Measurements from ENCODE around the gene LSAMP. TPM values are rescaled to one million over a fixed set of nuclear protein-coding genes. Genes with fewer than 3 reads are reported as not detected.

LSAMP gene
- total and polyA plus RNA-seq, 2 of the 8 experiments (the other 6 are each of a cell fraction or from before 2014, with no cell fraction given): 1.8 to 5.7 TPM

- FAIRE-seq (no peak), DNase-seq (ENCODE audit: low read depth in 1 of 2, low spot score in 2 of 2) (no peak)
- H3K4me3 ChIP-seq (ENCODE audit: extremely low read depth in 1 of 4, insufficient read depth in 2 of 4, low read depth in 3 of 4, low read length in 4 of 4): no peak overlapping the region
- no peak overlapping the region for H4K91ac ChIP-seq (replicated peaks; ENCODE audit: insufficient read length, low read length)
- H3K79me1 ChIP-seq (ENCODE audit: low read depth, low read length): no peaks in the 10 kb centered on the region
- H3K23ac ChIP-seq (ENCODE audit: insufficient read length): no peak overlapping the region
- H3K18ac ChIP-seq (ENCODE audit: extremely low read depth, low read length): no peak overlapping the region
- H4K5ac ChIP-seq (ENCODE audit: insufficient read length, low read depth, low read length): no peak overlapping the region
- no peak overlapping the region for H2AFZ ChIP-seq (ENCODE audit: low read length)
- ChIA-PET POLR2A (ENCODE audit: partially characterized antibody) (no interaction called here), CTCF (ENCODE audit: partially characterized antibody) (no interaction called here)
- H2BK15ac ChIP-seq (ENCODE audit: low read length): no peak overlapping the region
- H3K36me3 ChIP-seq (ENCODE audit: control insufficient read depth in 2 of 4, insufficient read depth in 4 of 4, low read length in 3 of 4): no peaks in the 10 kb centered on the region
- H3K79me2 ChIP-seq (ENCODE audit: control insufficient read depth in 1 of 2, insufficient read depth in 2 of 2, low read length in 2 of 2): no peaks in the 10 kb centered on the region
- no peak overlapping the region for H2BK20ac ChIP-seq (ENCODE audit: low read length)
- no peak overlapping the region for H2AK5ac ChIP-seq (ENCODE audit: low read depth, low read length)
- no peak overlapping the region for H2BK120ac ChIP-seq (replicated peaks; ENCODE audit: low read depth, low read length)
- no peak overlapping the region for H3K9ac ChIP-seq (replicated peaks in 1 of 4; ENCODE audit: extremely low read depth in 1 of 4, low read depth in 3 of 4, low read length in 3 of 4)
- peaks cover 0 to 11% (median 7%) of the 10 kb centered on the region in 4 experiments; a peak in 5 of 7 replicates for H3K4me1 ChIP-seq (replicated peaks in 1 of 4; ENCODE audit: control insufficient read depth in 3 of 4, insufficient read depth in 4 of 4, low read length in 3 of 4)
- no peaks in the 10 kb centered on the region; a peak in 1 of 7 replicates for H3K27me3 ChIP-seq (replicated peaks in 1 of 4; ENCODE audit: control insufficient read depth in 3 of 4, extremely low read depth in 1 of 4, insufficient read depth in 3 of 4, low read length in 3 of 4)
- no peak overlapping the region for H3K4me2 ChIP-seq (ENCODE audit: insufficient read depth in 1 of 2, low read depth in 2 of 2, low read length in 2 of 2)
- WGBS, 2 experiments (ENCODE audit: extremely low coverage in 1 of 2, insufficient coverage in 1 of 2, insufficient read length in 1 of 2, insufficient replicate concordance in 2 of 2, low coverage in 1 of 2, low lambda C conversion rate in 2 of 2, missing lambda C conversion rate in 1 of 2): 89% methylated on average over 1 of the region's 1 CpG; no CpG with 5 or more reads in 1 of the 2 experiments
- H3K56ac ChIP-seq (replicated peaks; ENCODE audit: insufficient read length, low read depth, low read length): no peak overlapping the region
- H3K9me3 ChIP-seq (ENCODE audit: insufficient read depth in 2 of 2, low read depth in 1 of 2, low read length in 1 of 2): no peaks in the 10 kb centered on the region
- no peak overlapping the region for H3K27ac ChIP-seq (ENCODE audit: low read depth, low read length)
- H4K8ac ChIP-seq (ENCODE audit: extremely low read depth, insufficient read depth, low read length): no peak overlapping the region
- H3K4ac ChIP-seq (replicated peaks; ENCODE audit: insufficient read length, low read depth, low read length): no peak overlapping the region
- H2BK12ac ChIP-seq (ENCODE audit: low read depth, low read length): no peak overlapping the region
- H2BK5ac ChIP-seq (ENCODE audit: low read depth, low read length): no peak overlapping the region
- TF ChIP-seq RAD21 (IDR thresholded peaks at IDR 0.05 in 1 of 2, conservative IDR thresholded peaks at IDR 0.05 in 1 of 2; ENCODE audit: low read depth in 2 of 2, low read length in 2 of 2) (peak; percentile 11 to 19; a peak in 2 of 4 replicates), MAX (IDR thresholded peaks at IDR 0.05) (no peak)
- no peaks in the 10 kb centered on the region for H4K20me1 ChIP-seq (replicated peaks in 1 of 2; ENCODE audit: control insufficient read depth in 1 of 2, insufficient read depth in 2 of 2, low read length in 2 of 2)
- no peak overlapping the region for H3K14ac ChIP-seq (ENCODE audit: insufficient read length)
- H3K23me2 ChIP-seq (ENCODE audit: low read depth, low read length): no peaks in the 10 kb centered on the region
These were observed 108.1 kb downstream of the LSAMP start for GRCh38 chr3:116337229-116337628.

All from H1 (cell line).